Lower lobe of right lung (tissue), 2 donors: ENCODE measurements around the gene CHST10. TPM values are rescaled to one million over a fixed set of nuclear protein-coding genes. Genes with fewer than 3 reads are reported as not detected.

Experiments used
- ATAC-seq, 2 donors: fragments of 200-7000 bp; cut with Tn5 transposase; one replicate each; pipeline ENCODE4 v1.9.1; 2020 to 2022; ENCODE audit warnings: mild to moderate bottlenecking in 2 of 2, moderate library complexity in 2 of 2
- DNase-seq: peaks from one replicate; pipeline ENCODE4 v3.0.0-alpha.2; 2020
- H3K27ac ChIP-seq: fragments of 200-600 bp; one replicate; pipeline ENCODE4 v1.8.0; 2022
- H3K27me3 ChIP-seq: fragments of 200-600 bp; one replicate; pipeline ENCODE4 v1.8.0; 2022; ENCODE audit warnings: low read depth
- H3K36me3 ChIP-seq: fragments of 200-600 bp; one replicate; pipeline ENCODE4 v1.8.0; 2022; ENCODE audit warnings: mild to moderate bottlenecking
- H3K4me1 ChIP-seq: fragments of 200-600 bp; one replicate; pipeline ENCODE4 v1.8.0; 2022
- H3K4me3 ChIP-seq: fragments of 200-600 bp; one replicate; pipeline ENCODE4 v1.8.0; 2022; ENCODE audit warnings: mild to moderate bottlenecking
- H3K9me3 ChIP-seq: fragments of 200-600 bp; one replicate; pipeline ENCODE4 v1.8.0; 2022
- intact Hi-C: fragments of 100-400 bp; cut with DNase I; formaldehyde crosslinking; loops from one replicate; pipeline ENCODE4 v1.11.0; 2022
- total RNA-seq: library from RNA; stranded (reverse); fragmentation: NEBNext Ultra II Directional; extraction: Animal tissue kit (Norgen Biotek cat#: 25700); gene quantifications from one replicate; pipeline ENCODE4 v1.2.1, GENCODE V29; 2021
- TF ChIP-seq, protein P1 (sequence below): fragments of 200-600 bp; IDR thresholded peaks from one replicate; pipeline ENCODE4 v1.8.0; 2022; ENCODE audit warnings: antibody characterized with exemption, mild to moderate bottlenecking
- donor health status: DM: no; HTN: yes; CAD: no; lungs with severe emphysema.

Gene CHST10
- total RNA-seq, 1 donor from 2014 or later: 7.6 TPM

DNA sequence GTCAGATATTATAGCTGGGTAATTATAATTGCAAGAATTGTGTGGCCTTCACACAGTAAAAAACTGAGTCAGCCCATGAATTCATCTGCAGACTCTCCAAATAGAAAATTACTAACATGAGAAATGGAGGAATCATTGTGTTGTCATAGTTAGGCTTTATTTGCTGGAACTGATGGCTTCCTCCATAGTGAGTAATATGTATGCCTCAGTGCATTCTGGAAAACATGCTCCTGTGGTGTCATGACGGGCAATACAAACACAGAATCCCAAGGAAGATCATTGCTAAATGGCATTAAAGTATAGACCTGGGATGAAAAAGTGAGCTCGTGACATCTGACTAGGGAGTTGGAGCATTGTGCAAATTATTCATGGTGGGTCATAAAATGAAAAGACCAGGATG lies 29.2 kb upstream of the CHST10 start:
- TF ChIP-seq, protein P1, sequence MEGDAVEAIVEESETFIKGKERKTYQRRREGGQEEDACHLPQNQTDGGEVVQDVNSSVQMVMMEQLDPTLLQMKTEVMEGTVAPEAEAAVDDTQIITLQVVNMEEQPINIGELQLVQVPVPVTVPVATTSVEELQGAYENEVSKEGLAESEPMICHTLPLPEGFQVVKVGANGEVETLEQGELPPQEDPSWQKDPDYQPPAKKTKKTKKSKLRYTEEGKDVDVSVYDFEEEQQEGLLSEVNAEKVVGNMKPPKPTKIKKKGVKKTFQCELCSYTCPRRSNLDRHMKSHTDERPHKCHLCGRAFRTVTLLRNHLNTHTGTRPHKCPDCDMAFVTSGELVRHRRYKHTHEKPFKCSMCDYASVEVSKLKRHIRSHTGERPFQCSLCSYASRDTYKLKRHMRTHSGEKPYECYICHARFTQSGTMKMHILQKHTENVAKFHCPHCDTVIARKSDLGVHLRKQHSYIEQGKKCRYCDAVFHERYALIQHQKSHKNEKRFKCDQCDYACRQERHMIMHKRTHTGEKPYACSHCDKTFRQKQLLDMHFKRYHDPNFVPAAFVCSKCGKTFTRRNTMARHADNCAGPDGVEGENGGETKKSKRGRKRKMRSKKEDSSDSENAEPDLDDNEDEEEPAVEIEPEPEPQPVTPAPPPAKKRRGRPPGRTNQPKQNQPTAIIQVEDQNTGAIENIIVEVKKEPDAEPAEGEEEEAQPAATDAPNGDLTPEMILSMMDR: no peak
- intact Hi-C loops: no loop called here
- no peak for DNase-seq
- Histone ChIP-seq H3K9me3 (no peaks in the 10 kb centered on the region), H3K4me3 (no peak overlapping the region), H3K36me3 (no peaks in the 10 kb centered on the region), H3K27me3 (no peaks in the 10 kb centered on the region), H3K27ac (no peak overlapping the region), H3K4me1 (no peaks in the 10 kb centered on the region)
- ATAC-seq: no peak

DNA sequence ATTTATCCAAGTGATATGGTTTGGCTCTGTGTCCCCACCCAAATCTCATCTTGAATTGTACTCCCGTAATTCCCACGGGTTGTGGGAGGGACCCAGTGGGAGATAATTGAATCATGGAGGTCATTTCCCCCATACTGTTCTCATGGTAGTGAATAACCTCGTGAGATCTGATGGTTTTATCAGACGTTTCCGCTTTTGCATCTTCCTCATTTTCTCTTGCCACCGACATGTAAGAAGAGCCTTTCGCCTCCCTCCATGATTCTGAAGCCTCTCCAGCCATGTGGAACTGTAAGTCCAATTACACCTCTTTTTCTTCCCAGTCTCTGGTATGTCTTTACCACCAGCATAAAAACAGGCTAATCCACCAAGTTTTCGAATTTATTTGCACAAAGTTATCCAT lies 20.3 kb upstream of the CHST10 start:
- Histone ChIP-seq H3K4me3 (no peak overlapping the region), H3K36me3 (no peaks in the 10 kb centered on the region), H3K27me3 (no peaks in the 10 kb centered on the region), H3K27ac (no peak overlapping the region), H3K4me1 (no peaks in the 10 kb centered on the region), H3K9me3 (no peaks in the 10 kb centered on the region)
- DNase-seq: no peak
- no peak for ATAC-seq
- intact Hi-C loops: no loop called here
- TF ChIP-seq, protein P1: no peak

DNA sequence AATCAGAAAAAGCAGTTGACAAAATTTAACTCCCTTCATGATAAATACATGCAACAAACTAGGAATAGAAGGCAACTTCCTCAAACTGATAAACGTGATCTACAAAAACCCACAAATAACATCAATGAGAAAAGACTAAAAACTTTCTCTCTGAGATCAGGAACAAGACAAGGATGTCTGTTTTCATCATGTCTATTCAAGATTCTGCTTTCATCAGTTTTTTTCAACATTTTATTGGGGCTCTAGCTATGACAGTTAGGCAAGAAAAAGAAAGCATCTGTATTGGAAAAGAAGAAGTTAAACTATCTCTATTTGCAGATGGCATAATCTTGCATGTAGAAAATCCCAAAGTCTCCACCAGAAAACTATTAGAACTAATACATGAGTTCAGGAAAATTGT lies 12.3 kb upstream of the CHST10 start:
- intact Hi-C loops: no loop called here
- DNase-seq (no peak), ATAC-seq (no peak)
- H3K27me3 ChIP-seq: no peaks in the 10 kb centered on the region
- H3K9me3 ChIP-seq: no peaks in the 10 kb centered on the region
- no peaks in the 10 kb centered on the region for H3K36me3 ChIP-seq
- H3K27ac ChIP-seq: no peak overlapping the region
- H3K4me3 ChIP-seq: no peak overlapping the region
- TF ChIP-seq, protein P1: no peak
- no peaks in the 10 kb centered on the region for H3K4me1 ChIP-seq

DNA sequence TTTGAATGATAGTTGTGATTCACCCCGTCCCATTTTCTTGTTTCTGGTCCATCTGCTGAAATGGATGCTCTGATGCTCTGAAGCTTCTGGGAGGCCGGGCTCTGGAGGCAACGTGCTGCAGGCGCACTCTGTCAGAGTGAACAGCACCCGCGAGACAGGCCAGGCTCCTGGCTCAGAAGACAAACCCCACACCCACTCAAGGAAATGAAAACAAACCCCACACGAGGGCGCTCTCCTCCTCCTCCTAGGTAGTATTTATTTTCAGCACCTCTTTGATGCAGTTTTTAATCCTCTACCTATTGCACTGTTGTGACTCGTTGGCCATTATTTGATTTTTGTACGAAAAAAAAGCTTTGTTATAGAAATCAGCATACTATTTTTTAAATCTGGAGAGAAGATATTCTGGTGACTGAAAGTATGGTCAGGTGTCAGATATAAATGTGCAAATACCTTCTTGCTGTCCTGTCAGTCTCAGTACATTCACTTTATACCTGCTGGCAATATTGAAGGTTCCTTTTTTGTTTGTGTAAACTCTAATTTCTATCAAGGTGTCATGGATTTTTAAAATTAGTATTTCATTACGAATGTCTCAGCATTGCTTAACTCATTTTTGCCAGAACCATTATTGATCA lies 10.3 kb upstream of the CHST10 start:
- H3K4me1 ChIP-seq: no peaks in the 10 kb centered on the region
- H3K27ac ChIP-seq: no peak overlapping the region
- no peaks in the 10 kb centered on the region for H3K36me3 ChIP-seq
- intact Hi-C loops: no loop called here
- no peaks in the 10 kb centered on the region for H3K9me3 ChIP-seq
- peak; percentile 71 for DNase-seq
- no peaks in the 10 kb centered on the region for H3K27me3 ChIP-seq
- peak; percentile 76 to 84 for ATAC-seq
- H3K4me3 ChIP-seq: no peak overlapping the region
- TF ChIP-seq, protein P1: peak; percentile 59

DNA sequence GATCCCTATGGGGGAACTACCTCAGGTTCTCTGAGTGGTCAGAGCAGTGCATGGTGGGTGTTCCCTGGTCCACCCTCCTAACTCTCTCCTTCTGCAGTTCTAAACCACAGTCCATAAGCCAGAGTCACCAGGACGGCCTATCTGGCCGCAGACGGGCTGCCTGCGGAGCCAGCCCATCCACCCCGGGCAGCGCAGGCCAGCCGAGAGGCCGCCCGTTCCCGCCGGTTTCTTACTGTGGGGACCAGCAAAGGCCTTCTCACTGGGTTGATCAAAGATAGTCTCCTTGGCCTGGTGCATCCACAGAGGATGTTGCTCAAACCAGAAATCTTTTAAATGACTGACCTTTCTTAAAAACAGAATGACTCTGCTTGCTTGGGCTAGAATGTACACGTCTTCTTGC lies 9.6 kb upstream of the CHST10 start:
- ATAC-seq (peak in 1 of 2 donors; percentile 26), DNase-seq (no peak)
- Histone ChIP-seq H3K27me3 (no peaks in the 10 kb centered on the region), H3K36me3 (no peaks in the 10 kb centered on the region), H3K9me3 (no peaks in the 10 kb centered on the region), H3K4me1 (no peaks in the 10 kb centered on the region), H3K4me3 (no peak overlapping the region), H3K27ac (no peak overlapping the region)
- TF ChIP-seq, protein P1: no peak
- intact Hi-C loops: no loop called here

DNA sequence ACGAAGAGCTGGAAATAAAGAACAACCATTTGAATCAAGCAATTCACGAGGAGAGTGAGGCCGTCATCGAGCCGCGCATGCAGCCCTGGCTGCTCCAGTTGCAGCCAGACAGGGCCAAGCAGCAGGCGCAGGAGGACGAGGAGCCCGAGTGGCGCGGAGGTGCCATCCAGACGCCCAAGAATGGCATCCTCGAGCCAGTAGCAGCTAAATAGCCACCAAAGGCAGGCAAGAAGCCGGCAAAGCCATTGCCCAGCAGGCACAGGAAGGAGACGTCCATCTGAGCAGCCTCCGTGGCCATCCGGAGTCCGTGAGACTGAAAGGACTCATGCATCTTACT lies 8.9 kb upstream of the CHST10 start:
- intact Hi-C loops: no loop called here
- Histone ChIP-seq H3K4me3 (no peak overlapping the region), H3K27me3 (no peaks in the 10 kb centered on the region), H3K27ac (no peak overlapping the region), H3K36me3 (no peaks in the 10 kb centered on the region), H3K9me3 (no peaks in the 10 kb centered on the region), H3K4me1 (no peaks in the 10 kb centered on the region)
- DNase-seq (no peak), ATAC-seq (no peak)
- TF ChIP-seq, protein P1: no peak
